Colonic mucosa (tissue), 4 donors: Measurements from ENCODE around the gene PARP4. TPM values are rescaled to one million over a fixed set of nuclear protein-coding genes. Genes with fewer than 3 reads are reported as not detected.
"Not testable (repeated sequence)": the region's sequence is repeated elsewhere in the genome, so short reads cannot be mapped to it uniquely, and the experiment has no call there.

Experiments
- DNase-seq: peaks from one replicate; pipeline ENCODE4 v3.0.0-alpha.2; 2020
- H3K27ac ChIP-seq: fragments of 200-600 bp; one replicate; pipeline ENCODE4 v1.8.0; 2021
- H3K27me3 ChIP-seq: fragments of 200-600 bp; one replicate; pipeline ENCODE4 v1.8.0; 2021
- H3K36me3 ChIP-seq: fragments of 200-600 bp; one replicate; pipeline ENCODE4 v1.8.0; 2021
- H3K4me1 ChIP-seq: fragments of 200-600 bp; one replicate; pipeline ENCODE4 v1.8.0; 2021; ENCODE audit warnings: mild to moderate bottlenecking
- H3K4me3 ChIP-seq: fragments of 200-600 bp; one replicate; pipeline ENCODE4 v1.8.0; 2021
- H3K9ac ChIP-seq, 2 donors: one replicate each; pipeline ENCODE4 v1.7.0; 2013; ENCODE audit warnings: control low read depth in 2 of 2, low read depth in 2 of 2, low read length in 2 of 2
- H3K9me3 ChIP-seq: fragments of 200-600 bp; one replicate; pipeline ENCODE4 v1.8.0; 2021
- intact Hi-C: fragments of 100-400 bp; cut with DNase I; formaldehyde crosslinking; loops from one replicate; pipeline ENCODE4 v1.14.1; 2022
- total RNA-seq, 2 donors: library from RNA; stranded (reverse); fragmentation: NEBNext Ultra II Directional in 1 of 2; extraction: Animal tissue kit (Norgen Biotek cat#: 25700) in 1 of 2; gene quantifications; one replicate each; pipeline ENCODE4 v1.2.1, GENCODE V29; 2021
- TF ChIP-seq, protein P1 (sequence below): fragments of 200-600 bp; IDR thresholded peaks from one replicate; pipeline ENCODE4 v1.8.0; 2022; ENCODE audit warnings: antibody characterized with exemption, mild to moderate bottlenecking
- donor health status: healthy.
- donor health status: DM: no; HTN: no; CAD: no.
- donor health status: DM: no; HTN: no; CAD: no.

The PARP4 gene
- total RNA-seq, 2 donors from 2014 or later = 89.3 to 137 TPM

DNA sequence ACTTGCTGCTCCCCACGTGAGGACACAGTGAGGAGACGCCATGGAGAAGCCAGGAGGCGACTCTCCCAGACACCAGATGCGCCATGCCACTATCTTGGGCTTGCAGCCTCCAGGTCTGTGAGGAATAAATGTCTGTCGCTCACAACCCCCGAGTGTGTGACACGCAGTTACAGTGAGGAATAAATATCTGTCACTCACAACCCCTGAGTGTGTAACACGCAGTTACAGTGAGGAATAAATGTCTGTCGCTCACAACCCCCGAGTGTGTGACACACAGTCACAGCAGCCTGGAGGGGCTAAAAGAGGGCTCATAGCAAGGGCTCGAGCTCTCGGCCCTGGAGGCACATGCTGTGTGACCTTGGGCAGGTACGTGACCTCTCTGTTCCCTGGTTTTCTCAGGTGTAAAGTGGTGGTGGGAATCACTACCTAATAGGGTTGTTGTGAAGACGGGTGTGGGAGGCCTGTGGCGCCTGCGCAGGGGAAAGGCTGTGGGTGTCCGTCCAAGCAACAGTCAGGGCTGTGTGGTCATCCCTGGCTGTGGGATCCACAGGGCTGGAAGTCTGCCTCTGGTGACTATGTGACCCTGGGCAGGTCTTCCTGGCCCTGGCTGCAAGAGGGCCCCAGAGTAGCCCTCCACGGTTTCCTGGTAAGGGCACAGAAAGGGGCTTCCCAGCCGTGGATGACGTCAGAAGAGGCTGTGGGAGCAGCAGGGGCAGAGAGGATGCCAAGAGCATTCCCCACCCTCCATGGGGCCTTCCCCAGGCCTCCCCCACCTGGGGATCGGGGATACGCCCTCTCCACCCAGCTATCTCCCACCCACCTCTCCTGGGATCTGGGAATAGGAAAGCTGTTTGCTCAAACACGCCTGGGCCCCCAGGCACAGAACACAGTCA is 125.5 kb downstream of the PARP4 start:
- Histone ChIP-seq H3K4me1 (no peaks in the 10 kb centered on the region), H3K9me3 (no peaks in the 10 kb centered on the region), H3K9ac (no peak overlapping the region), H3K36me3 (no peaks in the 10 kb centered on the region), H3K27me3 (no peaks in the 10 kb centered on the region), H3K4me3 (no peak overlapping the region), H3K27ac (no peak overlapping the region)
- TF ChIP-seq, protein P1, sequence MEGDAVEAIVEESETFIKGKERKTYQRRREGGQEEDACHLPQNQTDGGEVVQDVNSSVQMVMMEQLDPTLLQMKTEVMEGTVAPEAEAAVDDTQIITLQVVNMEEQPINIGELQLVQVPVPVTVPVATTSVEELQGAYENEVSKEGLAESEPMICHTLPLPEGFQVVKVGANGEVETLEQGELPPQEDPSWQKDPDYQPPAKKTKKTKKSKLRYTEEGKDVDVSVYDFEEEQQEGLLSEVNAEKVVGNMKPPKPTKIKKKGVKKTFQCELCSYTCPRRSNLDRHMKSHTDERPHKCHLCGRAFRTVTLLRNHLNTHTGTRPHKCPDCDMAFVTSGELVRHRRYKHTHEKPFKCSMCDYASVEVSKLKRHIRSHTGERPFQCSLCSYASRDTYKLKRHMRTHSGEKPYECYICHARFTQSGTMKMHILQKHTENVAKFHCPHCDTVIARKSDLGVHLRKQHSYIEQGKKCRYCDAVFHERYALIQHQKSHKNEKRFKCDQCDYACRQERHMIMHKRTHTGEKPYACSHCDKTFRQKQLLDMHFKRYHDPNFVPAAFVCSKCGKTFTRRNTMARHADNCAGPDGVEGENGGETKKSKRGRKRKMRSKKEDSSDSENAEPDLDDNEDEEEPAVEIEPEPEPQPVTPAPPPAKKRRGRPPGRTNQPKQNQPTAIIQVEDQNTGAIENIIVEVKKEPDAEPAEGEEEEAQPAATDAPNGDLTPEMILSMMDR = no peak
- no peak for DNase-seq
- intact Hi-C loops = no loop called here

GRCh38 chr13:24385902-24386301 is 126.7 kb downstream of the PARP4 start:
- Histone ChIP-seq H3K36me3 (no peaks in the 10 kb centered on the region), H3K9me3 (no peaks in the 10 kb centered on the region), H3K4me1 (no peaks in the 10 kb centered on the region), H3K4me3 (no peak overlapping the region), H3K27me3 (no peaks in the 10 kb centered on the region), H3K27ac (no peak overlapping the region), H3K9ac (no peak overlapping the region)
- intact Hi-C loops = no loop called here
- DNase-seq = no peak
- TF ChIP-seq, protein P1 = no peak

- H3K9me3 ChIP-seq, H3K27me3 ChIP-seq, H3K4me1 ChIP-seq, DNase-seq, H3K36me3 ChIP-seq, H3K27ac ChIP-seq, H3K4me3 ChIP-seq, H3K9ac ChIP-seq, intact Hi-C loops: not testable (repeated sequence)
Measured at GRCh38 chr13:24384946-24385345, 127.6 kb downstream of the PARP4 start.

DNA sequence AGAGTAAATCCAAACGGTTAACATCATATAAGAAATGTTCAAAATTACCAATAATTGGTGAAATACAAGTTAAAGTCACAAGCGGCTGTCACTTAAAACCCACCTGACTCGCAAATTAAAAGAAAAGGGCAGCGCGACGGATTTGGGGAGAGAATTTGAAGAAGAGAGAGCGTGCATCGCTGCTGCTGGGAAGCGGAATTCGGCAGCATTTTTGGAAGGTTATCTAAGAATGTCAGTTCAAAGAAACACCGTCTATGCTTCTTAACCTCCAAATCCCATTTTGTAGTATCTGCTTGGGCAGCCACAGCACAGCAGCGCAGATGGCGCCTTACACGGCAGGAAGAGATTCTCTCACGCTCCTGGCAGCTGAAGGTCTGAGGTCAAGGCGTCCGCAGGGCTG is 128.5 kb downstream of the PARP4 start:
- H3K4me3 ChIP-seq, H3K27me3 ChIP-seq, H3K27ac ChIP-seq, intact Hi-C loops, DNase-seq, H3K9me3 ChIP-seq, H3K9ac ChIP-seq, H3K36me3 ChIP-seq, H3K4me1 ChIP-seq: not testable (repeated sequence)

DNA sequence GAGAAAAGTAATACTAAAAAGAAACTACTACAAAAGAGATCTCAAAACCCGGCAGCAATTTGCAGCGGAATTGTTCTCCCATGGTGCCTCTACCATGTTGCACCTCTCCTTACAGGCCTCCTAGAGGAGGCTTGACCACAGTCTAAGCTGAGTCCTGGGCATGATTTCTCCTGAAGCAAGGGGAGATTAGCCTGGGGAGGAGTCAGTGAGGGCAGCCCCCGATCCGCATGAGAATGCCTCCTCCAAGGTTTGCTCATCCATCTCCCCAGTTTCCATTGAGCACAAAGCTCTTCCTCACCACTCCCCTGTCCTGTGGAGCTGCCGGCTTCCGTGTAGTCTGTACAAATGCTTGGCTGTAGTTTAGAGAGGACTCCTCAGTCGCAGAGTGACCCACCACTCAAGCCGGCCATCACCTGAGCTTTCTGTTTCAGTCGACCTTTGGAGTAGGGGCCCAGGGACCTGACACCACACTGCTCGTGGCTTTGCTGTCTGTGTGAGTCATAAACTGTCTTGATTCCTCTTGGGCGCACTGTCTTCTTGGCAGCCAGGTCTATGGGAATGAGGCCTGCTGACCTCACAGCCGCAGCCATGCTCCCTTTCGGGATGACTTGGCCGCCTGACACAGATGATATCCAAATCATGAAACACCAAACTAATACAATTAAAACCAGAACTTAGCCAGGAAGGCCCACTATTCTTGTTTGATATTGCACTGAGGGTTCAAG is 130.9 kb downstream of the PARP4 start:
- TF ChIP-seq, protein P1 = no peak
- no peak for DNase-seq
- Histone ChIP-seq H3K27ac (no peak overlapping the region), H3K4me1 (no peaks in the 10 kb centered on the region), H3K36me3 (no peaks in the 10 kb centered on the region), H3K4me3 (no peak overlapping the region), H3K9ac (no peak overlapping the region), H3K9me3 (no peaks in the 10 kb centered on the region), H3K27me3 (no peaks in the 10 kb centered on the region)
- intact Hi-C loops = no loop called here

GRCh38 chr13:24380881-24381280 is 131.7 kb downstream of the PARP4 start:
- DNase-seq, H3K4me1 ChIP-seq, H3K27me3 ChIP-seq, intact Hi-C loops, H3K9ac ChIP-seq, H3K4me3 ChIP-seq, H3K36me3 ChIP-seq, H3K27ac ChIP-seq, H3K9me3 ChIP-seq: not testable (repeated sequence)

GRCh38 chr13:24380227-24380626 is 132.4 kb downstream of the PARP4 start:
- H3K9ac ChIP-seq, H3K4me1 ChIP-seq, intact Hi-C loops, H3K4me3 ChIP-seq, DNase-seq, H3K27ac ChIP-seq, H3K9me3 ChIP-seq, H3K27me3 ChIP-seq, H3K36me3 ChIP-seq: not testable (repeated sequence)

- H3K9me3 ChIP-seq, H3K4me3 ChIP-seq, DNase-seq, H3K9ac ChIP-seq, H3K27ac ChIP-seq, intact Hi-C loops, H3K27me3 ChIP-seq, H3K36me3 ChIP-seq, H3K4me1 ChIP-seq: not testable (repeated sequence)
Measured at GRCh38 chr13:24371273-24371672, 141.3 kb downstream of the PARP4 start.
